ENCODE data around the gene BBOF1. TPM values are rescaled to one million over a fixed set of nuclear protein-coding genes. Genes with fewer than 3 reads are reported as not detected.
"Not testable (repeated sequence)": the region's sequence is repeated elsewhere in the genome, so short reads cannot be mapped to it uniquely, and the experiment has no call there.

Gene BBOF1
- total RNA-seq, 1 donor from 2014 or later, result 2.3 TPM

GRCh38 chr14:73997944-73998447 is 21.2 kb upstream of the BBOF1 start:
- Mint-ChIP-seq H3K27ac (ENCODE audit: unreplicated experiment) (no peak overlapping the region), H3K4me1 (ENCODE audit: unreplicated experiment) (peaks cover 6% of the 10 kb centered on the region), H3K4me3 (ENCODE audit: unreplicated experiment) (peak overlapping the region; percentile 17), H3K9me3 (ENCODE audit: unreplicated experiment) (no peaks in the 10 kb centered on the region), H3K36me3 (ENCODE audit: low read depth, unreplicated experiment) (peaks cover 6% of the 10 kb centered on the region), H3K27me3 (ENCODE audit: unreplicated experiment) (no peaks in the 10 kb centered on the region)
- no peak for DNase-seq (ENCODE audit: low spot score)
- no peak for TF ChIP-seq CTCF (IDR thresholded peaks at IDR 0.05; ENCODE audit: unreplicated experiment)

- Mint-ChIP-seq H3K4me1 (ENCODE audit: unreplicated experiment) (peaks cover 1% of the 10 kb centered on the region), H3K36me3 (ENCODE audit: low read depth, unreplicated experiment) (peaks cover 11% of the 10 kb centered on the region), H3K27me3 (ENCODE audit: unreplicated experiment) (no peaks in the 10 kb centered on the region), H3K27ac (ENCODE audit: unreplicated experiment) (no peak overlapping the region), H3K9me3 (ENCODE audit: unreplicated experiment) (no peaks in the 10 kb centered on the region), H3K4me3 (ENCODE audit: unreplicated experiment) (no peak overlapping the region)
- TF ChIP-seq CTCF (IDR thresholded peaks at IDR 0.05; ENCODE audit: unreplicated experiment), result no peak
- no peak for DNase-seq (ENCODE audit: low spot score)
Measured at GRCh38 chr14:73998726-73999125, 20.4 kb upstream of the BBOF1 start.

DNA sequence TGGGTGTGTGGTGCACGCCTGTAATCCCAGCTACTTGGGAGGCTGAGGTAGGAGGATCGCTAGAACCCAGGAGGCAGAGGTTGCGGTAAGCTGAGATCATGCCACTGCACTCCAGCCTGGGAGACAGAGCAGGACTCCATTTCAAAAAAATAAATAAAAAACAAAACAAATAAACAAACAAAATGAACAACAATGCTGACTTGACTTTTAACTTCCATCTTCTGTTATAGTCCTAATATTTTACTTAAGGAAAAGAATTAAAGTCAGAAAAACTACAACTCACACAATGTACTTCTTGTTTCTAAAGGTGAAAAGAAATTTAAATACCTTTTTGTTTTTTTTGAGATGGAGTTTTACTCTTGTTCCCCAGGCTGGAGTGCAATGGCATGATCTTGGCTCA is 13.5 kb upstream of the BBOF1 start:
- H3K27me3 Mint-ChIP-seq (ENCODE audit: unreplicated experiment); H3K27ac Mint-ChIP-seq (ENCODE audit: unreplicated experiment); H3K4me3 Mint-ChIP-seq (ENCODE audit: unreplicated experiment); DNase-seq (ENCODE audit: low spot score); H3K4me1 Mint-ChIP-seq (ENCODE audit: unreplicated experiment); H3K9me3 Mint-ChIP-seq (ENCODE audit: unreplicated experiment): not testable (repeated sequence)
- H3K36me3 Mint-ChIP-seq (ENCODE audit: low read depth, unreplicated experiment), result peaks cover 18% of the 10 kb centered on the region

- Mint-ChIP-seq H3K9me3 (ENCODE audit: unreplicated experiment) (no peaks in the 10 kb centered on the region), H3K27ac (ENCODE audit: unreplicated experiment) (no peak overlapping the region), H3K4me3 (ENCODE audit: unreplicated experiment) (no peak overlapping the region), H3K36me3 (ENCODE audit: low read depth, unreplicated experiment) (peaks cover 11% of the 10 kb centered on the region), H3K4me1 (ENCODE audit: unreplicated experiment) (no peaks in the 10 kb centered on the region), H3K27me3 (ENCODE audit: unreplicated experiment) (no peaks in the 10 kb centered on the region)
- no peak for TF ChIP-seq CTCF (IDR thresholded peaks at IDR 0.05; ENCODE audit: unreplicated experiment)
- no peak for DNase-seq (ENCODE audit: low spot score)
Measured at GRCh38 chr14:74008843-74009499, 10.2 kb upstream of the BBOF1 start.

GRCh38 chr14:74014299-74014698 is 4.8 kb upstream of the BBOF1 start:
- no peaks in the 10 kb centered on the region for H3K9me3 Mint-ChIP-seq (ENCODE audit: unreplicated experiment)
- TF ChIP-seq CTCF (IDR thresholded peaks at IDR 0.05; ENCODE audit: unreplicated experiment), result no peak
- H3K4me1 Mint-ChIP-seq (ENCODE audit: unreplicated experiment), result peaks cover 9% of the 10 kb centered on the region

More at GRCh38 chr14:74014299-74014698, 4.8 kb upstream of the BBOF1 start:
- DNase-seq (ENCODE audit: low spot score), result no peak
- no peaks in the 10 kb centered on the region for H3K27me3 Mint-ChIP-seq (ENCODE audit: unreplicated experiment)
- H3K36me3 Mint-ChIP-seq (ENCODE audit: low read depth, unreplicated experiment), result peaks cover 11% of the 10 kb centered on the region
- no peak overlapping the region for H3K4me3 Mint-ChIP-seq (ENCODE audit: unreplicated experiment)
- H3K27ac Mint-ChIP-seq (ENCODE audit: unreplicated experiment), result no peak overlapping the region
